ENCODE data around the gene SGCD.

The SGCD gene

DNA sequence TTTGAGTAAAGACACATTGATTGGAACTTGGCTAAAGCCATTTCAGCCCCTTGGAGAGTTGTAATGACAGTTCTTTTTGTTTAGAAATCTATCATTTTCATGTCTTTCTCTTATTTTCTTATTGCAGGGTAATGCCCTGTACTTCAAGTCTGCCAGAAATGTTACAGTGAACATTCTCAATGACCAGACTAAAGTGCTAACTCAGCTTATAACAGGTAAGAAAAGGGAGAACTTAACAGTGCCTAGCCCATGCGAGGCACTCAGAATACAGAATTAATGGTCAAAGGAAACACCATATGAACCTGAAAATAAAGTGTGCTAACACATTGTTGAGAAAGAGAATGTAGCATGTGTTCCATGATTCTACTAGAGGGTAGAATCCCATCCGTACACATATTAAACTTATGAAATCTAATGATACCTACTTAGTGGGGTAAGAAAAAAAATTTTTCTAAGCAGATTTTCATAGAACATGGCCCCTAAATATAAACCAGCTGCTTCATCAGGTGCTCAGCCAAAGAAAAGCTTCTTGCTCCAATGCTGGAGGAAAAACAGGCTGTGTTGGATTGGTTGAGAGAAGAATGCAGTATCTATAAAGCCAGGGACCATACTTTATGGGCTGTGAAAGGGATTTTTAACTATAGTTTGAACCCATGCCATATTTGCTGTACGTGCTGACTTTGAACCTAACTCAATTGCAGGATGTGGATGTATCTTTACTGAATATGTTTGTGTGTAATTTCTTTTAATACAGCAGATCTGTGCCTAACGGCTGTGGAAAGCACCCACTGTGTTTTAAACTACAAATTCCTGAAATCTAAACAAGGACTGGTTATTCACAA is 262.4 kb downstream of the SGCD start:
- TF ChIP-seq, protein P1, sequence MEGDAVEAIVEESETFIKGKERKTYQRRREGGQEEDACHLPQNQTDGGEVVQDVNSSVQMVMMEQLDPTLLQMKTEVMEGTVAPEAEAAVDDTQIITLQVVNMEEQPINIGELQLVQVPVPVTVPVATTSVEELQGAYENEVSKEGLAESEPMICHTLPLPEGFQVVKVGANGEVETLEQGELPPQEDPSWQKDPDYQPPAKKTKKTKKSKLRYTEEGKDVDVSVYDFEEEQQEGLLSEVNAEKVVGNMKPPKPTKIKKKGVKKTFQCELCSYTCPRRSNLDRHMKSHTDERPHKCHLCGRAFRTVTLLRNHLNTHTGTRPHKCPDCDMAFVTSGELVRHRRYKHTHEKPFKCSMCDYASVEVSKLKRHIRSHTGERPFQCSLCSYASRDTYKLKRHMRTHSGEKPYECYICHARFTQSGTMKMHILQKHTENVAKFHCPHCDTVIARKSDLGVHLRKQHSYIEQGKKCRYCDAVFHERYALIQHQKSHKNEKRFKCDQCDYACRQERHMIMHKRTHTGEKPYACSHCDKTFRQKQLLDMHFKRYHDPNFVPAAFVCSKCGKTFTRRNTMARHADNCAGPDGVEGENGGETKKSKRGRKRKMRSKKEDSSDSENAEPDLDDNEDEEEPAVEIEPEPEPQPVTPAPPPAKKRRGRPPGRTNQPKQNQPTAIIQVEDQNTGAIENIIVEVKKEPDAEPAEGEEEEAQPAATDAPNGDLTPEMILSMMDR (IDR thresholded peaks at IDR 0.05; ENCODE audit: low read depth, low read length), result no peak
- DNase-seq (ENCODE audit: low read depth in 2 of 2), result no peak

DNA sequence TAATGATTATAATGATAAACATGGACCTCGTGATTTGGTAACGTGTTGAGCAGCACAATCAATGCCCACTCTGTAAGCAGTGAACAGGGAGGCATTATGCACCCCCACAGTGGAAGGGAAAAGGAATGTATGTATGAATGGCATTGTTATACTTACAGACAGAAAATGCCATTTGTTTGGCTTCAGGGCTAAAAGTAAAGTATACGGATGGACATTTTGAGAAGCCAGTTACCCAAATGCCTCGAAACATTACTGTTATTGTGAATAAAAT is 262.9 kb downstream of the SGCD start:
- TF ChIP-seq, protein P1 (IDR thresholded peaks at IDR 0.05; ENCODE audit: low read depth, low read length), result no peak
- H3K4me3 ChIP-seq (replicated peaks in 1 of 2; ENCODE audit: low read depth in 2 of 2, low read length in 2 of 2), result no peak overlapping the region
- no peak for DNase-seq (ENCODE audit: low read depth in 2 of 2)

More for the DNA sequence above, 262.4 kb downstream of the SGCD start:
- no peak overlapping the region for H3K4me3 ChIP-seq (replicated peaks in 1 of 2; ENCODE audit: low read depth in 2 of 2, low read length in 2 of 2)

DNA sequence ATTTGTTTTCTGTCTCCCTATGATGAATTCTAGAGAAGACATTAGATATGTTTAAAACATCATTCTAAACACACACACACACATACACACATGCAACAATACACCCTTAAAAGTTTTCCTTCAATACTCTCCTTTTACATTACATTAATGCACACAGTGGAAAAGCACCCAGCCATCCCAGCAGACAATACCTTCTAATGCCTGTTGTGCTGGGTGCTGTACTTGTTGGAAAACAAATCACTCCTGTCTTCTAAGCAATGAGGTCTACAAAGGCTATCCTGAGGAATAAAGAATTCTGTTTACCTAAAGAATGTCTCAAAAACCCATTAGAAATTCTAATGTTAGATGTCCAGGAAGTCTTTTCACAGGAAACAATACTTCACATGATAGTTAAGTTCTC is 264.0 kb downstream of the SGCD start:
- no peak for DNase-seq (ENCODE audit: low read depth in 2 of 2)
- H3K4me3 ChIP-seq (replicated peaks in 1 of 2; ENCODE audit: low read depth in 2 of 2, low read length in 2 of 2), result no peak overlapping the region
- TF ChIP-seq, protein P1 (IDR thresholded peaks at IDR 0.05; ENCODE audit: low read depth, low read length), result no peak

- no peak for DNase-seq (ENCODE audit: low read depth in 2 of 2)
- no peak overlapping the region for H3K4me3 ChIP-seq (replicated peaks in 1 of 2; ENCODE audit: low read depth in 2 of 2, low read length in 2 of 2)
- TF ChIP-seq, protein P1 (IDR thresholded peaks at IDR 0.05; ENCODE audit: low read depth, low read length), result no peak
Observed at GRCh38 chr5:156591631-156592030, 264.7 kb downstream of the SGCD start.

GRCh38 chr5:156593546-156593945 is 266.6 kb downstream of the SGCD start:
- TF ChIP-seq, protein P1 (IDR thresholded peaks at IDR 0.05; ENCODE audit: low read depth, low read length), result no peak
- H3K4me3 ChIP-seq (replicated peaks in 1 of 2; ENCODE audit: low read depth in 2 of 2, low read length in 2 of 2), result no peak overlapping the region
- no peak for DNase-seq (ENCODE audit: low read depth in 2 of 2)

GRCh38 chr5:156594406-156594805 is 267.4 kb downstream of the SGCD start:
- DNase-seq (ENCODE audit: low read depth in 2 of 2), result no peak
- TF ChIP-seq, protein P1 (IDR thresholded peaks at IDR 0.05; ENCODE audit: low read depth, low read length), result no peak
- no peak overlapping the region for H3K4me3 ChIP-seq (replicated peaks in 1 of 2; ENCODE audit: low read depth in 2 of 2, low read length in 2 of 2)

Data from cardiac fibroblast (primary cell).